ENCODE results near the gene MLLT6.
"Not testable (repeated sequence)": the region's sequence is repeated elsewhere in the genome, so short reads cannot be mapped to it uniquely, and the experiment has no call there.

MLLT6 gene

GRCh38 chr17:38725066-38725465 is 20.0 kb downstream of the MLLT6 start:
- no peaks in the 10 kb centered on the region for H3K79me2 ChIP-seq (ENCODE audit: insufficient read depth, low read length)
- H3K9me3 ChIP-seq (ENCODE audit: insufficient read depth, low read length): no peaks in the 10 kb centered on the region
- H3K4me2 ChIP-seq (ENCODE audit: low read depth, low read length, poor library complexity, severe bottlenecking): no peak overlapping the region
- H3K27me3 ChIP-seq (ENCODE audit: low read length): no peaks in the 10 kb centered on the region
- H3K27ac ChIP-seq (ENCODE audit: low read depth, low read length): no peak overlapping the region
- no peak for TF ChIP-seq EZH2phosphoT487 (conservative IDR thresholded peaks at IDR 0.05; ENCODE audit: low read length)
- TF ChIP-seq, protein P1, sequence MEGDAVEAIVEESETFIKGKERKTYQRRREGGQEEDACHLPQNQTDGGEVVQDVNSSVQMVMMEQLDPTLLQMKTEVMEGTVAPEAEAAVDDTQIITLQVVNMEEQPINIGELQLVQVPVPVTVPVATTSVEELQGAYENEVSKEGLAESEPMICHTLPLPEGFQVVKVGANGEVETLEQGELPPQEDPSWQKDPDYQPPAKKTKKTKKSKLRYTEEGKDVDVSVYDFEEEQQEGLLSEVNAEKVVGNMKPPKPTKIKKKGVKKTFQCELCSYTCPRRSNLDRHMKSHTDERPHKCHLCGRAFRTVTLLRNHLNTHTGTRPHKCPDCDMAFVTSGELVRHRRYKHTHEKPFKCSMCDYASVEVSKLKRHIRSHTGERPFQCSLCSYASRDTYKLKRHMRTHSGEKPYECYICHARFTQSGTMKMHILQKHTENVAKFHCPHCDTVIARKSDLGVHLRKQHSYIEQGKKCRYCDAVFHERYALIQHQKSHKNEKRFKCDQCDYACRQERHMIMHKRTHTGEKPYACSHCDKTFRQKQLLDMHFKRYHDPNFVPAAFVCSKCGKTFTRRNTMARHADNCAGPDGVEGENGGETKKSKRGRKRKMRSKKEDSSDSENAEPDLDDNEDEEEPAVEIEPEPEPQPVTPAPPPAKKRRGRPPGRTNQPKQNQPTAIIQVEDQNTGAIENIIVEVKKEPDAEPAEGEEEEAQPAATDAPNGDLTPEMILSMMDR (IDR thresholded peaks at IDR 0.05; ENCODE audit: insufficient read depth, low read length, poor library complexity, severe bottlenecking): no peak
- no peaks in the 10 kb centered on the region for H3K9me2 ChIP-seq (replicated peaks; ENCODE audit: insufficient read depth, low read length)
- no peak overlapping the region for H3K4me3 ChIP-seq (ENCODE audit: insufficient read depth, low read length, poor library complexity, severe bottlenecking)
- 0 out of 2 replicates have a peak, but pooled peaks cover 3% of the 10 kb centered on the region for H3K36me3 ChIP-seq (ENCODE audit: low read length)
- no peak overlapping the region for H2AFZ ChIP-seq (ENCODE audit: low read depth, low read length, severe bottlenecking)
- H3K9ac ChIP-seq (ENCODE audit: low read length): no peak overlapping the region
- H4K20me1 ChIP-seq (ENCODE audit: low read depth, low read length): no peaks in the 10 kb centered on the region
- H3F3A ChIP-seq (ENCODE audit: insufficient read depth): peaks cover 10% of the 10 kb centered on the region

- H3K4me3 ChIP-seq (ENCODE audit: insufficient read depth, low read length, poor library complexity, severe bottlenecking): not testable (repeated sequence)
Observed at GRCh38 chr17:38726145-38726544, 21.1 kb downstream of the MLLT6 start.

GRCh38 chr17:38727736-38728135 is 22.7 kb downstream of the MLLT6 start:
- no peak overlapping the region for H3K9ac ChIP-seq (ENCODE audit: low read length)
- H3K27me3 ChIP-seq (ENCODE audit: low read length): no peaks in the 10 kb centered on the region
- H4K20me1 ChIP-seq (ENCODE audit: low read depth, low read length): no peaks in the 10 kb centered on the region
- no peaks in the 10 kb centered on the region for H3K9me3 ChIP-seq (ENCODE audit: insufficient read depth, low read length)
- H3K27ac ChIP-seq (ENCODE audit: low read depth, low read length): no peak overlapping the region
- no peak overlapping the region for H3K4me3 ChIP-seq (ENCODE audit: insufficient read depth, low read length, poor library complexity, severe bottlenecking)
- H3K4me2 ChIP-seq (ENCODE audit: low read depth, low read length, poor library complexity, severe bottlenecking): no peak overlapping the region
- H3F3A ChIP-seq (ENCODE audit: insufficient read depth): peaks cover 16% of the 10 kb centered on the region
- H2AFZ ChIP-seq (ENCODE audit: low read depth, low read length, severe bottlenecking): no peak overlapping the region
- H3K36me3 ChIP-seq (ENCODE audit: low read length): no peaks in the 10 kb centered on the region
- no peaks in the 10 kb centered on the region for H3K9me2 ChIP-seq (replicated peaks; ENCODE audit: insufficient read depth, low read length)
- TF ChIP-seq EZH2phosphoT487 (conservative IDR thresholded peaks at IDR 0.05; ENCODE audit: low read length): no peak
- H3K79me2 ChIP-seq (ENCODE audit: insufficient read depth, low read length): no peaks in the 10 kb centered on the region

More at GRCh38 chr17:38726145-38726544, 21.1 kb downstream of the MLLT6 start:
- H4K20me1 ChIP-seq (ENCODE audit: low read depth, low read length); H3K79me2 ChIP-seq (ENCODE audit: insufficient read depth, low read length); H3K9me3 ChIP-seq (ENCODE audit: insufficient read depth, low read length); H3K9me2 ChIP-seq (replicated peaks; ENCODE audit: insufficient read depth, low read length); H3K36me3 ChIP-seq (ENCODE audit: low read length); H2AFZ ChIP-seq (ENCODE audit: low read depth, low read length, severe bottlenecking); H3K27me3 ChIP-seq (ENCODE audit: low read length); H3K9ac ChIP-seq (ENCODE audit: low read length); H3K27ac ChIP-seq (ENCODE audit: low read depth, low read length); H3K4me2 ChIP-seq (ENCODE audit: low read depth, low read length, poor library complexity, severe bottlenecking): not testable (repeated sequence)
- H3F3A ChIP-seq (ENCODE audit: insufficient read depth): peaks cover 15% of the 10 kb centered on the region

GRCh38 chr17:38728290-38728831 is 23.3 kb downstream of the MLLT6 start:
- H3K27ac ChIP-seq (ENCODE audit: low read depth, low read length): no peak overlapping the region
- no peaks in the 10 kb centered on the region for H3K27me3 ChIP-seq (ENCODE audit: low read length)
- H4K20me1 ChIP-seq (ENCODE audit: low read depth, low read length): no peaks in the 10 kb centered on the region
- H3F3A ChIP-seq (ENCODE audit: insufficient read depth): peaks cover 18% of the 10 kb centered on the region
- no peaks in the 10 kb centered on the region for H3K36me3 ChIP-seq (ENCODE audit: low read length)
- H2AFZ ChIP-seq (ENCODE audit: low read depth, low read length, severe bottlenecking): no peak overlapping the region
- no peak overlapping the region for H3K4me3 ChIP-seq (ENCODE audit: insufficient read depth, low read length, poor library complexity, severe bottlenecking)
- H3K4me2 ChIP-seq (ENCODE audit: low read depth, low read length, poor library complexity, severe bottlenecking): no peak overlapping the region
- no peaks in the 10 kb centered on the region for H3K9me3 ChIP-seq (ENCODE audit: insufficient read depth, low read length)
- H3K79me2 ChIP-seq (ENCODE audit: insufficient read depth, low read length): no peaks in the 10 kb centered on the region
- TF ChIP-seq EZH2phosphoT487 (conservative IDR thresholded peaks at IDR 0.05; ENCODE audit: low read length): no peak
- TF ChIP-seq, protein P1 (IDR thresholded peaks at IDR 0.05; ENCODE audit: insufficient read depth, low read length, poor library complexity, severe bottlenecking): no peak
- H3K9ac ChIP-seq (ENCODE audit: low read length): no peak overlapping the region
- no peaks in the 10 kb centered on the region for H3K9me2 ChIP-seq (replicated peaks; ENCODE audit: insufficient read depth, low read length)

Measured in SU-DHL-6 (cell line).